GM23248 (cell line): Measurements from ENCODE around the gene TMCO5A. TPM values are rescaled to one million over a fixed set of nuclear protein-coding genes. Genes with fewer than 3 reads are reported as not detected.

Experiments used
- DNase-seq: peaks from one replicate; pipeline ENCODE4 v3.0.0-alpha.2; 2015
- H2AFZ ChIP-seq: fragments of 200-600 bp; sonication (generic); 2 replicates; pipeline ENCODE4 v1.6.1; 2016; ENCODE audit warnings: antibody characterized with exemption
- H3F3A ChIP-seq: fragments of 200-600 bp; sonication (generic); 2 replicates; pipeline ENCODE4 v1.6.1; 2016; ENCODE audit warnings: mild to moderate bottlenecking, antibody characterized with exemption, mixed run types; ENCODE audit not compliant: insufficient read depth
- H3K27ac ChIP-seq: fragments of 200-600 bp; sonication (generic); 2 replicates; pipeline ENCODE4 v1.5.1; 2016; ENCODE audit warnings: mild to moderate bottlenecking
- H3K27me3 ChIP-seq: fragments of 200-600 bp; sonication (generic); replicated peaks from 2 replicates; pipeline ENCODE4 v1.6.1; 2016; ENCODE audit warnings: mild to moderate bottlenecking; ENCODE audit not compliant: insufficient read depth
- H3K36me3 ChIP-seq: fragments of 200-600 bp; sonication (generic); 2 replicates; pipeline ENCODE4 v1.6.1; 2016; ENCODE audit warnings: low read depth, mild to moderate bottlenecking
- H3K4me1 ChIP-seq: fragments of 200-600 bp; sonication (generic); 2 replicates; pipeline ENCODE4 v1.6.1; 2016; ENCODE audit warnings: mild to moderate bottlenecking; ENCODE audit not compliant: insufficient read depth
- H3K4me2 ChIP-seq: fragments of 200-600 bp; sonication (generic); one replicate; pipeline ENCODE4 v1.6.1; 2016; ENCODE audit warnings: mild to moderate bottlenecking; ENCODE audit not compliant: unreplicated experiment
- H3K4me3 ChIP-seq: fragments of 200-600 bp; sonication (generic); 2 replicates; pipeline ENCODE4 v1.5.1; 2016; ENCODE audit warnings: mild to moderate bottlenecking
- H3K79me2 ChIP-seq: fragments of 200-600 bp; sonication (generic); 2 replicates; pipeline ENCODE4 v1.6.1; 2016; ENCODE audit warnings: mild to moderate bottlenecking; ENCODE audit not compliant: insufficient read depth
- H3K9ac ChIP-seq: fragments of 200-600 bp; sonication (generic); 2 replicates; pipeline ENCODE4 v1.6.1; 2016; ENCODE audit warnings: mild to moderate bottlenecking
- H3K9me2 ChIP-seq: fragments of 200-600 bp; sonication (generic); 2 replicates; pipeline ENCODE4 v1.6.1; 2016; ENCODE audit warnings: mixed run types, mild to moderate bottlenecking, moderate library complexity; ENCODE audit not compliant: insufficient read depth
- H3K9me3 ChIP-seq: fragments of 200-600 bp; sonication (generic); one replicate; pipeline ENCODE4 v1.6.1; 2017; ENCODE audit warnings: low read depth
- H4K20me1 ChIP-seq: fragments of 200-600 bp; sonication (generic); 2 replicates; pipeline ENCODE4 v1.6.0; 2016; ENCODE audit not compliant: insufficient read depth
- EZH2 ChIP-seq: fragments of 200-600 bp; sonication (generic); IDR thresholded peaks from 2 replicates; pipeline ENCODE4 v1.6.1; 2018; ENCODE audit warnings: antibody characterized with exemption, mild to moderate bottlenecking; ENCODE audit not compliant: insufficient read depth, poor library complexity, severe bottlenecking
- EZH2phosphoT487 ChIP-seq: fragments of 200-600 bp; sonication (generic); IDR thresholded peaks from 2 replicates; pipeline ENCODE4 v1.6.1; 2018; ENCODE audit warnings: antibody characterized with exemption, moderate library complexity, mild to moderate bottlenecking, low read depth; ENCODE audit not compliant: insufficient read depth
- WGBS, 2 experiments: methylation state at CpG; one replicate each; pipeline ENCODE4 v1.1.6; 2015 to 2017; ENCODE audit warnings: low lambda C conversion rate in 2 of 2, low coverage in 1 of 2; ENCODE audit errors: missing lambda C conversion rate in 2 of 2; 5-methylcytosine and 5-hydroxymethylcytosine counted together
- in situ Hi-C: fragments of 300-500 bp; cut with MboI; formaldehyde crosslinking; loops from 2 replicates; pipeline ENCODE4 v1.15.0; 2020
- polyA plus RNA-seq: library from polyadenylated mRNA; unstranded; fragments of >200 nt; fragmentation: Nextera tagmentation; extraction: Ambion mirVana; gene quantifications from 2 replicates; pipeline ENCODE4 v1.2.1, GENCODE V29; 2016
- total RNA-seq: library from RNA; depleted of rRNA; stranded (reverse); fragments of >200 nt; shearing (Covaris generic); gene quantifications from 2 replicates; pipeline ENCODE4 v1.2.3, GENCODE V29; 2014

The TMCO5A gene
- total and polyA plus RNA-seq, 2 experiments from 2014 or later = not detected

DNA sequence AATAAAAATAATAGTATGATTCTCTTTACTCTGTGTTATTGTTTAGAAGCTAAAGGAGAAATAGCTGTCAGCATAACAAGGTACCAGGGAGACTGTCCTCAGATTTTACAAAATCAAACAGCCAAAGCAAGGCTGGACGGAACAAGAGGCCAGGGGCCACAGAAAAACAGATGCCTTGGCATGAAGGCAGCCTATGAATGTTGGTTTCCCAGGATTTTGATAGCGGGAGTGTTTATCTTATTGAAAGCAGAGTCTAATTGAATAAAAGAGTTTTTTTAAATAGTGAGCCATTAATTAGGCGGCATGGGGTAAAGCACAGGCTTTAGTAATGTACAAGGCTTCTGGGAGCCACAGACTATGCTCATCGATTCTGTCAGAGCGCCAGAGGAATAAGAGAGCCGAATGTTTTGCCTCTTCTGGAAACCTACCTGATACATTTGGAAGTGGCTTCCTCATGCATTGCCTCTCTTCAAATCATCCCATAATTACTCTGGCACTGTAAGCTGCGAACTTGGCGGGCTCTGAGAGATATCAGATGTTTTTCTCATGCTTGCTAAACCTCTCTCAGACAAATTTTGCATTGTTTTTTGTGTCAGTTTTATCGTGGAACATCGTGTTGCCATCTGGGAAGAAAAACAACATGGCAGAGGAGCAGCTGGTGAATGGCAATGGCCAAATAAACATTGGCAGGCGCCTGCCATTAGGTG lies 30.4 kb upstream of the TMCO5A start:
- H3K9me2 ChIP-seq = no peaks in the 10 kb centered on the region
- H3K36me3 ChIP-seq = no peaks in the 10 kb centered on the region
- no peak overlapping the region for H2AFZ ChIP-seq
- no peak overlapping the region for H3K4me3 ChIP-seq
- H4K20me1 ChIP-seq = no peaks in the 10 kb centered on the region
- H3K4me1 ChIP-seq = peaks cover 17% of the 10 kb centered on the region
- no peak overlapping the region for H3K4me2 ChIP-seq
- DNase-seq = no peak
- TF ChIP-seq EZH2 (no peak), EZH2phosphoT487 (no peak)
- no peaks in the 10 kb centered on the region for H3K9me3 ChIP-seq
- in situ Hi-C loops = no loop called here
- H3K79me2 ChIP-seq = no peaks in the 10 kb centered on the region
- no peak overlapping the region for H3K9ac ChIP-seq
- peaks cover 20% of the 10 kb centered on the region for H3F3A ChIP-seq
- H3K27ac ChIP-seq = no peak overlapping the region
- 74 to 76% methylated on average over 11 of the region's 11 CpGs for WGBS, 2 experiments
- H3K27me3 ChIP-seq = no peaks in the 10 kb centered on the region

DNA sequence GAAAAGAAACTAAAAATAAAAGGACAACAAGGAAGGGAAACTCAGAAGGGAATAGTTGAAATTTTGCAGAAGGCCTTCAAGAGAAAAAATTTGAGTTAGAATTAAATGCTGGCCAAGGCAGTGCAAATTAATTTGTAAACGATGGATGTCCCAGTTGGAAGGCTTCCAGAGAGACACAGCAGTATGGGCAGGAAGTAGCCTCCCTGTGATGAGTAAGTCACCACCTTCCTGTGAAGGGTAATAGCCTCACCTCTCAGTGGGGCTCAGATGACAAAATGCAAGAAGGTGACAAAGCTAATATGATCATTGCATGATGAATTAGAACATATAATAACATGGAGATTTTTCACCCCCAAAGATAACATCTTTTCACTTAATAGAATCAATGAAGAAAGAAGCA lies 27.3 kb upstream of the TMCO5A start:
- Histone ChIP-seq H3K27me3 (peaks cover 8% of the 10 kb centered on the region; the same call in 1 of the 2 replicates), H3K36me3 (no peaks in the 10 kb centered on the region), H3K27ac (no peak overlapping the region), H4K20me1 (no peaks in the 10 kb centered on the region), H3K9ac (no peak overlapping the region), H3K9me3 (no peaks in the 10 kb centered on the region), H3F3A (no peaks in the 10 kb centered on the region), H3K4me3 (no peak overlapping the region), H3K9me2 (no peaks in the 10 kb centered on the region), H2AFZ (no peak overlapping the region), H3K4me2 (no peak overlapping the region), H3K4me1 (no peaks in the 10 kb centered on the region), H3K79me2 (no peaks in the 10 kb centered on the region)
- no peak for TF ChIP-seq EZH2phosphoT487
- TF ChIP-seq EZH2 = no peak
- WGBS, 2 experiments = 45 to 48% methylated on average over 1 of the region's 1 CpG
- in situ Hi-C loops = no loop called here
- peak; percentile 35 for DNase-seq

DNA sequence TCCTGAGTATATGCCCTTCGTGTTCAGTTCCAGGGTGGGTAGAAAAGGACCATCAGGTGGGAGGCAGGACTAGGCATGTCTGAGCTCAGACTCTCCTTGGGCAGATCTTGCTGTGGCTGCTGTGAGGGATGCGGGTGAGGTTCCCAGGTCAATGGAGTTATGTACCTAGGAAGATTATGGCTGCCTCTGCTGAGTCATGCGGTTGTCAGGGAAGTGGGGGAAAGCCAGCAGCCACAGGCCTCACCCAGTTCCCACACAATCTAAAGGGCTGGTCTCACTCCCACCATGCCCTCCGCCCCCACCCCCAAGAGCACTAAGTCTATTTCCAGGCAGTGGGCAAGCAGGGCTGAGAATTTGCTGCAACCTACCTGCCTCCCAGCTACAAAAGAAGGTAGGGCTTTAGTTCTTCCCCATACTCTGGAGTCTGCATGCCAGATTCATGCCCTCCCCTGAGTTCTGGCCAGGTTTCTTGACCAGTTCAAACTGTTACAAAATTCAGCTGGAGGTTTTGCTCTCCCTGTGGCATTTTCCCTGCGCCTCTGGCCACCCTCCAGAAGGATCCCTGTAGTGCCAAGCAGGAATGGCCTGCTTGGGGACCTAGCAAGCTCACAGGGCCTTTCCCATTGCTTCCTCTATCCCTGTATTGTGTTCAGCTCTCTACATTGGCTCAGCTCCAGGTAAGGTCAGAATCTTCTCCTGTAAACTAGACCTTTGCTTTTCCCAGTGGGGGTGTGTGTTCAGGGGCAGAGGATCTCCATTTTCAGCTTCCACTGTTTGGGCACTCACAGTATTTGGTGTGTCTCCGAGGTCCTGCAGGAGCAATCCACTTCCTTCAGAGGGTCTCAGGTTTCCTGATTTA lies 12.7 kb upstream of the TMCO5A start:
- Histone ChIP-seq H3F3A (no peaks in the 10 kb centered on the region), H3K79me2 (no peaks in the 10 kb centered on the region), H3K36me3 (no peaks in the 10 kb centered on the region), H2AFZ (no peak overlapping the region), H3K9me3 (no peaks in the 10 kb centered on the region), H3K4me2 (no peak overlapping the region), H4K20me1 (no peaks in the 10 kb centered on the region), H3K27me3 (peaks cover 8% of the 10 kb centered on the region), H3K9ac (no peak overlapping the region), H3K4me1 (no peaks in the 10 kb centered on the region), H3K4me3 (no peak overlapping the region), H3K9me2 (no peaks in the 10 kb centered on the region; the same call in 1 of the 2 replicates), H3K27ac (no peak overlapping the region)
- TF ChIP-seq EZH2phosphoT487 (no peak), EZH2 (no peak)
- WGBS, 2 experiments = 67 to 74% methylated on average over 6 of the region's 6 CpGs
- DNase-seq = no peak
- in situ Hi-C loops = no loop called here

DNA sequence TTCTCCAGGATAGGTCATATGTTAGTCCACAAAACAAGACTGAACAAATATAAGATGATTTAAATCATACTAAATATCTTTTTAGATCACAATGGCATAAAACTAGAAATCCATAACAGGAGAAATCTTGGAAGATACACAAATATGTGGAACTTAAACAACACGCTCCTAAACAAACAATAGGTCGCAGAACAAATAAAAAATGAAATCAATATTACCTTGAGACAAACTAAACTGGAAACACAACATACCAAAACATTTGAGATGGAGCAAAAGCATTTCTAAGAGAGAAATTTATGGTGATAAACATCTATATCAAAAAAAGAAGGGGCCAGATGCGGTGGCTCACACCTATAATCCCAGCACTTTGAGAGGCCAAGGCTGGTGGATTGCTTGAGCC lies 8.3 kb upstream of the TMCO5A start:
- Histone ChIP-seq H3K79me2 (no peaks in the 10 kb centered on the region), H3K27me3 (no peaks in the 10 kb centered on the region), H3F3A (no peaks in the 10 kb centered on the region), H3K9ac (no peak overlapping the region), H3K27ac (no peak overlapping the region), H4K20me1 (no peaks in the 10 kb centered on the region), H3K4me1 (no peaks in the 10 kb centered on the region), H2AFZ (no peak overlapping the region), H3K9me2 (no peaks in the 10 kb centered on the region), H3K9me3 (no peaks in the 10 kb centered on the region), H3K4me2 (no peak overlapping the region), H3K36me3 (no peaks in the 10 kb centered on the region), H3K4me3 (no peak overlapping the region)
- WGBS, 2 experiments = 84 to 95% methylated on average over 3 of the region's 3 CpGs
- in situ Hi-C loops = no loop called here
- TF ChIP-seq EZH2 (no peak), EZH2phosphoT487 (no peak)
- no peak for DNase-seq
